GM12878 (cell line): Measurements from ENCODE around the gene SPEG. TPM values are rescaled to one million over a fixed set of nuclear protein-coding genes. Genes with fewer than 3 reads are reported as not detected.

ENCODE experiments used
- EP300 ChIP-seq, 2 experiments: fragments of 150-350 bp in 1 of 2; IDR thresholded peaks; 2 replicates each; pipeline ENCODE4 v1.6.1; 2011 to 2012; ENCODE audit warnings: low read depth in 2 of 2, low read length in 2 of 2, borderline replicate concordance in 1 of 2, improper control_type of control experiment in 1 of 2, inconsistent platforms in 1 of 2; ENCODE audit not compliant: control insufficient read depth in 1 of 2
- HDAC6 ChIP-seq: fragments of 200-600 bp; sonication (generic); IDR thresholded peaks from one replicate; pipeline ENCODE4 v1.8.0; 2017; ENCODE audit warnings: antibody characterized with exemption; ENCODE audit not compliant: unreplicated experiment
- SUZ12 ChIP-seq: fragments of 200-600 bp; sonication (generic); IDR thresholded peaks from one replicate; pipeline ENCODE4 v1.6.1; 2018; ENCODE audit warnings: antibody characterized with exemption, mild to moderate bottlenecking; ENCODE audit not compliant: unreplicated experiment
- ZNF217 ChIP-seq: fragments of 450-650 bp; IDR thresholded peaks from 2 replicates; pipeline ENCODE4 v1.6.1; 2017; ENCODE audit warnings: antibody characterized with exemption, mild to moderate bottlenecking
- polyA plus RNA-seq, 11 experiments: library from polyadenylated mRNA; depleted of rRNA in 4 of 11; unstranded in 6 of 11; stranded (reverse) in 5 of 11; fragments of >200 nt; fragmentation: Nextera tagmentation in 4 of 11; fragmentation: Illumina TruSeq in 1 of 11; extraction: Ambion mirVana in 4 of 11; extraction: Trizol in 1 of 11; gene quantifications; 1 replicate in 1 of 11; 2 replicates in 10 of 11; pipeline versions ENCODE4 v1.2.1 to v1.2.3, GENCODE V29; 2011 to 2016; ENCODE audit warnings: inconsistent platforms in 2 of 11, missing spikeins in 2 of 11, low read depth in 1 of 11
- total RNA-seq, 4 experiments: library from RNA; depleted of rRNA in 3 of 4; stranded (reverse); fragments of >200 nt in 3 of 4; fragmentation: Illumina TruSeq in 1 of 4; extraction: Trizol in 1 of 4; gene quantifications; 2 replicates each; pipeline versions ENCODE4 v1.2.1 to v1.2.3, GENCODE V29; 2013 to 2021
- TF ChIP-seq, protein P1 (sequence below): fragments of 450-650 bp; formaldehyde crosslinking; IDR thresholded peaks from 2 replicates; pipeline ENCODE4 v1.5.0; 2022; ENCODE audit warnings: mild to moderate bottlenecking, missing genetic modification characterization
- TF ChIP-seq, protein P2 (sequence below): fragments of 450-650 bp; IDR thresholded peaks from 2 replicates; pipeline ENCODE4 v1.6.1; 2017; ENCODE audit warnings: mild to moderate bottlenecking, moderate library complexity

Gene SPEG
- total and polyA plus RNA-seq, 10 of the 15 experiments (the other 5 are each of a cell fraction or from before 2014, with no cell fraction given), result 0.03 to 0.28 TPM; not detected in 8

DNA sequence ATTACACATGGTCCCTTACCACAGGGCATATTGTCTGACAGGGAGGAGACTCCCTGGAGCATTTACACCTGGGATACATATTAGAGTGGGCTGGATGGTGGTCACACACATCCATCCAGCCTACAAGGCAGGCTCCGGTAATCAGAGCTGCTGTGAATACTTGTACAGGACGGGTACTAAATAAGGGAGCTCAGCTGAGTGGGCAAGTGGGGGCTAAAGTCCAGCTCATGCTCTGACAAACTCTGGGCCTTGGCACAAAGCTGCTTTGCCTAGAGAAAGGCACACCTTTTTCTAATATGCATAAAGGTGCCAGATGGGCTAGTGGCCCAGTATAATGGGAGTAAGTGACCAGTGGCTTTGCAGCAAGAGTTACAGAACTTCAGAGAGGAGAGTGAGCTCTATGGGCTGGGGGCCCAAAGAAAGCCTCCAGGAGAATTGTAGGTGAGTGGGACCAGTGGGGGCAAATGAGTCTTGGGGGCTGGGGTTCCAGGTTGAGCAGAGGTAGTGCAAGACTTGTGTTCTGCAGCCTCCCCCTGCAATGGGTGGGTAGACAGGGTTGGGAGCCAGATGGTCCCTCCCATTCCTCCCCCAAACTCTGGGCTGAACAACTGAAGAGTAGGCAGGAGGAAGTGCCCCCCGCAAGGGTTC, 110.8 kb downstream of the SPEG start (continued):
- no peak for TF ChIP-seq ZNF217
- TF ChIP-seq SUZ12, result no peak
- TF ChIP-seq, protein P1, sequence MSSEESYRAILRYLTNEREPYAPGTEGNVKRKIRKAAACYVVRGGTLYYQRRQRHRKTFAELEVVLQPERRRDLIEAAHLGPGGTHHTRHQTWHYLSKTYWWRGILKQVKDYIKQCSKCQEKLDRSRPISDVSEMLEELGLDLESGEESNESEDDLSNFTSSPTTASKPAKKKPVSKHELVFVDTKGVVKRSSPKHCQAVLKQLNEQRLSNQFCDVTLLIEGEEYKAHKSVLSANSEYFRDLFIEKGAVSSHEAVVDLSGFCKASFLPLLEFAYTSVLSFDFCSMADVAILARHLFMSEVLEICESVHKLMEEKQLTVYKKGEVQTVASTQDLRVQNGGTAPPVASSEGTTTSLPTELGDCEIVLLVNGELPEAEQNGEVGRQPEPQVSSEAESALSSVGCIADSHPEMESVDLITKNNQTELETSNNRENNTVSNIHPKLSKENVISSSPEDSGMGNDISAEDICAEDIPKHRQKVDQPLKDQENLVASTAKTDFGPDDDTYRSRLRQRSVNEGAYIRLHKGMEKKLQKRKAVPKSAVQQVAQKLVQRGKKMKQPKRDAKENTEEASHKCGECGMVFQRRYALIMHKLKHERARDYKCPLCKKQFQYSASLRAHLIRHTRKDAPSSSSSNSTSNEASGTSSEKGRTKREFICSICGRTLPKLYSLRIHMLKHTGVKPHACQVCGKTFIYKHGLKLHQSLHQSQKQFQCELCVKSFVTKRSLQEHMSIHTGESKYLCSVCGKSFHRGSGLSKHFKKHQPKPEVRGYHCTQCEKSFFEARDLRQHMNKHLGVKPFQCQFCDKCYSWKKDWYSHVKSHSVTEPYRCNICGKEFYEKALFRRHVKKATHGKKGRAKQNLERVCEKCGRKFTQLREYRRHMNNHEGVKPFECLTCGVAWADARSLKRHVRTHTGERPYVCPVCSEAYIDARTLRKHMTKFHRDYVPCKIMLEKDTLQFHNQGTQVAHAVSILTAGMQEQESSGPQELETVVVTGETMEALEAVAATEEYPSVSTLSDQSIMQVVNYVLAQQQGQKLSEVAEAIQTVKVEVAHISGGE, result no peak
- TF ChIP-seq, protein P2, sequence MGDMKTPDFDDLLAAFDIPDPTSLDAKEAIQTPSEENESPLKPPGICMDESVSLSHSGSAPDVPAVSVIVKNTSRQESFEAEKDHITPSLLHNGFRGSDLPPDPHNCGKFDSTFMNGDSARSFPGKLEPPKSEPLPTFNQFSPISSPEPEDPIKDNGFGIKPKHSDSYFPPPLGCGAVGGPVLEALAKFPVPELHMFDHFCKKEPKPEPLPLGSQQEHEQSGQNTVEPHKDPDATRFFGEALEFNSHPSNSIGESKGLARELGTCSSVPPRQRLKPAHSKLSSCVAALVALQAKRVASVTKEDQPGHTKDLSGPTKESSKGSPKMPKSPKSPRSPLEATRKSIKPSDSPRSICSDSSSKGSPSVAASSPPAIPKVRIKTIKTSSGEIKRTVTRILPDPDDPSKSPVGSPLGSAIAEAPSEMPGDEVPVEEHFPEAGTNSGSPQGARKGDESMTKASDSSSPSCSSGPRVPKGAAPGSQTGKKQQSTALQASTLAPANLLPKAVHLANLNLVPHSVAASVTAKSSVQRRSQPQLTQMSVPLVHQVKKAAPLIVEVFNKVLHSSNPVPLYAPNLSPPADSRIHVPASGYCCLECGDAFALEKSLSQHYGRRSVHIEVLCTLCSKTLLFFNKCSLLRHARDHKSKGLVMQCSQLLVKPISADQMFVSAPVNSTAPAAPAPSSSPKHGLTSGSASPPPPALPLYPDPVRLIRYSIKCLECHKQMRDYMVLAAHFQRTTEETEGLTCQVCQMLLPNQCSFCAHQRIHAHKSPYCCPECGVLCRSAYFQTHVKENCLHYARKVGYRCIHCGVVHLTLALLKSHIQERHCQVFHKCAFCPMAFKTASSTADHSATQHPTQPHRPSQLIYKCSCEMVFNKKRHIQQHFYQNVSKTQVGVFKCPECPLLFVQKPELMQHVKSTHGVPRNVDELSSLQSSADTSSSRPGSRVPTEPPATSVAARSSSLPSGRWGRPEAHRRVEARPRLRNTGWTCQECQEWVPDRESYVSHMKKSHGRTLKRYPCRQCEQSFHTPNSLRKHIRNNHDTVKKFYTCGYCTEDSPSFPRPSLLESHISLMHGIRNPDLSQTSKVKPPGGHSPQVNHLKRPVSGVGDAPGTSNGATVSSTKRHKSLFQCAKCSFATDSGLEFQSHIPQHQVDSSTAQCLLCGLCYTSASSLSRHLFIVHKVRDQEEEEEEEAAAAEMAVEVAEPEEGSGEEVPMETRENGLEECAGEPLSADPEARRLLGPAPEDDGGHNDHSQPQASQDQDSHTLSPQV, result no peak
- TF ChIP-seq HDAC6, result no peak
- no peak for TF ChIP-seq EP300 (IDR thresholded peaks at IDR 0.05; ENCODE audit: borderline replicate concordance in 1 of 2, control insufficient read depth in 1 of 2, low read depth in 2 of 2, low read length in 2 of 2)
- TF ChIP-seq, all 136 proteins: peak for 0
